Measurements from ENCODE around the gene IL18RAP. TPM values are rescaled to one million over a fixed set of nuclear protein-coding genes. Genes with fewer than 3 reads are reported as not detected.

IL18RAP gene
- total RNA-seq, 1 donor from 2014 or later, result not detected

DNA sequence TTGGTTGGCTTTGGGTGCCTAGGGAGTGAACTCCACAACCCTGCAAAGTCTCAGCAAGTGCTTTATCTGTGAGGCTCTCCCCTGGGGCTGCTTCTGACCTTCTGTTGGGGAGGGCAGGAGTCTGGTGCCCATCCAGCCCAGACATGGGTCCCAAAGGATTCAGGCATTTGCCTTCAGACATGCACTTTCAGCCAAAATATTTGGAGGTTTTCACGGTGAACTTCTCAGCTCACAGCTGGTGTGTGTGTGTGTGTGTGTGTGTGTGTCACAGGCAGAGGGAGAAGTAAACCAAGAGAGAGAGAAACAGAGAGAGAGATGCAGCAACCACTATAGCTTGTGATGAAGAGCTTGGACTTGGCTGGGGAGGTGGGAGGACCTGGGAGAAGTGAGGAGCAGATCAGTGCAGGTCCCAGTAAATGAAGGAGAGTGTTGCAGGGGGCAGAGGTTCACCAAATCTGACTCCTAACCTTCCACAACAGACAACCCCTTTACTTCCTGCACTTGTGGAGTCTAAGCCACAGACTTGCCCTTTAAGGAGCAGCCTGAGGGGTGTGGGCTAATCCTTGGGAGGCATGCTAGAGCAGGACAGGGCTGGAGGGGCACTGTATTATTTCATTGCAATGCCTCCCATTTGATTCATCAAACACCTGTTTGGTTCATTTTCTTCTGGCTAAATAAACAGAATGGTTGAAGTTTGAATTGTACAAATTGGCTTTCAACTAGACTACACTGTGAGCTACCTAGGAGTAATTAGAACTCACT is 64.2 kb downstream of the IL18RAP start:
- DNase-seq (ENCODE audit: low spot score), result no peak
- Histone ChIP-seq H2AFZ (replicated peaks) (no peak overlapping the region), H3K27ac (no peak overlapping the region), H3K36me3 (no peaks in the 10 kb centered on the region), H3K4me1 (no peaks in the 10 kb centered on the region), H3F3A (ENCODE audit: low read depth) (no peaks in the 10 kb centered on the region), H3K9me3 (ENCODE audit: low read depth) (no peaks in the 10 kb centered on the region), H4K20me1 (ENCODE audit: low read depth) (no peaks in the 10 kb centered on the region), H3K27me3 (no peaks in the 10 kb centered on the region), H3K4me2 (no peak overlapping the region), H3K79me2 (ENCODE audit: low read depth) (no peaks in the 10 kb centered on the region), H3K9ac (no peak overlapping the region), H3K4me3 (no peak overlapping the region)
- TF ChIP-seq, protein P1, sequence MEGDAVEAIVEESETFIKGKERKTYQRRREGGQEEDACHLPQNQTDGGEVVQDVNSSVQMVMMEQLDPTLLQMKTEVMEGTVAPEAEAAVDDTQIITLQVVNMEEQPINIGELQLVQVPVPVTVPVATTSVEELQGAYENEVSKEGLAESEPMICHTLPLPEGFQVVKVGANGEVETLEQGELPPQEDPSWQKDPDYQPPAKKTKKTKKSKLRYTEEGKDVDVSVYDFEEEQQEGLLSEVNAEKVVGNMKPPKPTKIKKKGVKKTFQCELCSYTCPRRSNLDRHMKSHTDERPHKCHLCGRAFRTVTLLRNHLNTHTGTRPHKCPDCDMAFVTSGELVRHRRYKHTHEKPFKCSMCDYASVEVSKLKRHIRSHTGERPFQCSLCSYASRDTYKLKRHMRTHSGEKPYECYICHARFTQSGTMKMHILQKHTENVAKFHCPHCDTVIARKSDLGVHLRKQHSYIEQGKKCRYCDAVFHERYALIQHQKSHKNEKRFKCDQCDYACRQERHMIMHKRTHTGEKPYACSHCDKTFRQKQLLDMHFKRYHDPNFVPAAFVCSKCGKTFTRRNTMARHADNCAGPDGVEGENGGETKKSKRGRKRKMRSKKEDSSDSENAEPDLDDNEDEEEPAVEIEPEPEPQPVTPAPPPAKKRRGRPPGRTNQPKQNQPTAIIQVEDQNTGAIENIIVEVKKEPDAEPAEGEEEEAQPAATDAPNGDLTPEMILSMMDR (IDR thresholded peaks at IDR 0.05), result no peak
- H3K9me3 Mint-ChIP-seq, result peaks cover 5% of the 10 kb centered on the region
- H3K4me3 Mint-ChIP-seq, result no peak overlapping the region
- H3K4me1 Mint-ChIP-seq, result peaks cover 2% of the 10 kb centered on the region
- H3K36me3 Mint-ChIP-seq, result no peaks in the 10 kb centered on the region
- no peak overlapping the region for H3K27ac Mint-ChIP-seq
- H3K27me3 Mint-ChIP-seq (ENCODE audit: insufficient read depth, low read depth), result peaks cover 2% of the 10 kb centered on the region

DNA sequence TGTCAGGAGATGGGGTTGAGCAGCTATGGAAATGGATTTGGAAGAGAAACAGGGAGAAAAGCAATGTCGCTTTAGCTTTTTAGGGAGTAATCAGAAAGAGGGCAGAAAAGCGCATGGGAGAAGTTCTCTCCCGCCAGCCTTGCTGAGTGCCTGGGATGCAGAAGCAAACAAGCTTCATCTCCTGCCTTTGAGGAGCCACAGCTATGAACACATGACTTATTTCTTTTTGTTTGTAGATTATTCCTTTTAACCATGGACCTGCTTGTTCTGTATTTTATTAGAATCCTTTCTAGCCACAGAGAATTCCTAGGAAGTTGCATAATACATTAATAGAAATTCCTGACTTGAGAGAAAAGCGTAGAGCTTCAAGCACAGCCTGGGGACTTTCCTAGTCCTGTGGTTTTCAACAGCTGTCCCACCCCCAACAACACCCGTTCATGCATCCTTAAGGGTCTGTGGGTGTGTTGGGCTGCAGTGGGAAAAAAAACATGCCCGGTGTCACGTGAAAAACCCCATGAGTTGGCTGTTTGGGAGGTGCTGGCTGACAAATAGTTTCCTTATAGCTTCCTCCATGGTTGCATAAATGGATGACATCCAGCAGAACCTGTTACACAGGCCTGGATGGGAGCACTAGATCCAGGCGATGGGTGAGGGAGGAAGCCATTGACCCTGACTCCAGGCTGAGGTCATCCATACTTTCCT is 65.0 kb downstream of the IL18RAP start:
- Histone ChIP-seq H3K4me2 (no peak overlapping the region), H3K9ac (no peak overlapping the region)

DNA sequence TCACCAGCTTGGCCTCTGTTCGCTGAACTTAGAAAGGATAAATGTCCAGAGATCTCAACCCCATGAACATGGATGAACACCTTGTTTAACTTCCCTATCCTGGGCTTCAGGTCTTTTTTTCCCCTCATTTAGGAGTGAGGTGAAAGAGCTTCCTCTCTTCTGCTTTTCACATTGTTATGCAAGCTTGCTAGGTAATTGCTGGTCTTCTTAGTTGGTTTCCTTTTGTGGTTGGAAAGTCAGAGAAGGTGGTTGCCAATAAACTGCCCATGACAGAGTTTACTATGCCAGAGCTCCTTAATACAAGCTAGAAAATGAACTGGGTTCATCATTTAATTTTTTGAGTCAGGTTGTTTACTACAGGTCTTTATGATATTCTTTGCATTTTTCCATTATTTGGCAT is 66.7 kb downstream of the IL18RAP start:
- no peaks in the 10 kb centered on the region for H4K20me1 ChIP-seq (ENCODE audit: low read depth)
- no peaks in the 10 kb centered on the region for H3F3A ChIP-seq (ENCODE audit: low read depth)
- Mint-ChIP-seq H3K9me3 (peaks cover 5% of the 10 kb centered on the region), H3K4me3 (no peak overlapping the region), H3K36me3 (no peaks in the 10 kb centered on the region), H3K27ac (no peak overlapping the region), H3K27me3 (ENCODE audit: insufficient read depth, low read depth) (peaks cover 2% of the 10 kb centered on the region), H3K4me1 (peaks cover 2% of the 10 kb centered on the region)
- H3K4me1 ChIP-seq, result no peaks in the 10 kb centered on the region
- no peaks in the 10 kb centered on the region for H3K36me3 ChIP-seq
- no peaks in the 10 kb centered on the region for H3K79me2 ChIP-seq (ENCODE audit: low read depth)
- TF ChIP-seq, protein P1 (IDR thresholded peaks at IDR 0.05), result no peak
- no peak for TF ChIP-seq EZH2phosphoT487 (IDR thresholded peaks at IDR 0.05)
- no peak for TF ChIP-seq EZH2 (IDR thresholded peaks at IDR 0.05)
- no peaks in the 10 kb centered on the region for H3K27me3 ChIP-seq
- no peak overlapping the region for H3K4me2 ChIP-seq
- no peak overlapping the region for H2AFZ ChIP-seq (replicated peaks)
- no peak for DNase-seq (ENCODE audit: low spot score)
- H3K9me3 ChIP-seq (ENCODE audit: low read depth), result peaks cover under 1% of the 10 kb centered on the region
- H3K9ac ChIP-seq, result no peak overlapping the region
- H3K27ac ChIP-seq, result no peak overlapping the region
- H3K4me3 ChIP-seq, result no peak overlapping the region

More for the DNA sequence above, 65.0 kb downstream of the IL18RAP start:
- Mint-ChIP-seq H3K4me1 (peaks cover 2% of the 10 kb centered on the region), H3K36me3 (no peaks in the 10 kb centered on the region), H3K27me3 (ENCODE audit: insufficient read depth, low read depth) (peaks cover 2% of the 10 kb centered on the region), H3K27ac (no peak overlapping the region), H3K4me3 (no peak overlapping the region), H3K9me3 (peaks cover 5% of the 10 kb centered on the region)
- Histone ChIP-seq H3K4me3 (no peak overlapping the region), H2AFZ (replicated peaks) (no peak overlapping the region), H4K20me1 (ENCODE audit: low read depth) (no peaks in the 10 kb centered on the region), H3K36me3 (no peaks in the 10 kb centered on the region), H3K79me2 (ENCODE audit: low read depth) (no peaks in the 10 kb centered on the region), H3K9me3 (ENCODE audit: low read depth) (no peaks in the 10 kb centered on the region), H3F3A (ENCODE audit: low read depth) (no peaks in the 10 kb centered on the region), H3K27me3 (no peaks in the 10 kb centered on the region), H3K27ac (no peak overlapping the region), H3K4me1 (no peaks in the 10 kb centered on the region)
- DNase-seq (ENCODE audit: low spot score), result no peak
- TF ChIP-seq EZH2phosphoT487 (IDR thresholded peaks at IDR 0.05) (no peak), EZH2 (IDR thresholded peaks at IDR 0.05) (no peak)
- TF ChIP-seq, protein P1 (IDR thresholded peaks at IDR 0.05), result no peak

Data from neural progenitor cell (in vitro differentiated cells).